Kasumi-1 (cell line): ENCODE results near the gene RIPK4.
"Not testable (repeated sequence)": the region's sequence is repeated elsewhere in the genome, so short reads cannot be mapped to it uniquely, and the experiment has no call there.

Experiments
- DNase-seq, 2 experiments: peaks; one replicate each; lab custom pipeline; 2025; lab: John Stamatoyannopoulos, UW

The RIPK4 gene

GRCh38 chr21:41737651-41738324, 29.1 kb downstream of the RIPK4 start:
- DNase-seq = no peak

DNA sequence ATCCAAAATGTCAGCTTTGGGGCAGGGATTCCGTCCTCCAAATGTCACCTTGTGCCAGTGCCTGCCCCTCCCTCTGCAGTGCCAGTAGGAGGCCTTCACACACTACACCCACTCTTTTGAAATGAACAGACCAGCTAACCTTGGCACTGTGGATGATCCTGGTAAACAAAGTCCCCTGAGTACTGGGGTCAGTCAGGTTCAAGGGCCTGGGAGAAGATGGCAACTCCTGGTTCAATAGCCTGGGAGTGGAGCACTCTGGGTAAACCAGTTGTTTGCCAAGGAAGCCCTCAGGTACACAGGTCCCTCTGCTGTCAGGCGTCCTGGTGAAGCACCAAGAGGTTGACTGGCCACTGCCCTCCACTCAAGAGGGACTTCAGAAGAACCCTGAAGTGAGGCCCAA, 30.4 kb downstream of the RIPK4 start:
- no peak for DNase-seq

GRCh38 chr21:41733951-41734689, 32.7 kb downstream of the RIPK4 start:
- DNase-seq = no peak

DNA sequence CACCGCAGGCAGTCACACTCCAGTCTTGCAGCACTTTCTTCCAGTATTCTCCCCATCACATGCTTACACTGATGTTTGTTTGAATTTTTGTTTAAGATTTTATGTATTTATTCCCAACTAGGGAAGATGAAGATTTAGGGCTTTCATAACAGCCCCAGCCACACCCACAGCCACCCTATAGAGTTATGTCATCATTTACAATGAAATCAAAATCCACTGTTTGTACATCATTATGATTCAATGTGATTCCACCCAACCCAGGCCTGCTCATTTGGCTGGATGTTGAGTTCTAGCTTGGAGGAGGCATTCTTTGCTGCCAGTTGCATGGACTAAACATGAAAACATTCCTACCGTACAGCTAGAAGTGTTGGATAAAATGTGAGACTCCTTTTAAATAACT, 35.8 kb downstream of the RIPK4 start:
- no peak for DNase-seq

DNA sequence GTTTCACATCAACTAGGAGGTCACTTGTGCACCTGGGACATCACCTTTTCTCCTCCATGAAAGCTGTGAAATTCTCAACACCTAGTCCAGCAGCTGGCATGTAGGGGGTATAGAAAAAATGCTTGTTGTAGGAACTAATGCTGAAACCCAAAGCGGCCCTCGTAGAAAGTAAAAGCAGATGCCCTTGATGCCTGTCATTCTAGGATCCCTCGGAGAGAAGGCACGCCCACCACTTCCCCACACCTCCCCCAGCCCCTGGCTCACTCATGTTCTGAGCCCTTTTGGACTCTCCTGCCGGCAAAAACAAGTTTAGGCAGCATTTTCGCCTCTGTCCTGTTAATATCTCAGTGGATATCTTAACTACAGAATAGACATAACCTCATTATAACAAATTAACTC, 36.5 kb downstream of the RIPK4 start:
- DNase-seq = no peak

GRCh38 chr21:41729701-41730366, 37.0 kb downstream of the RIPK4 start:
- DNase-seq = no peak

DNA sequence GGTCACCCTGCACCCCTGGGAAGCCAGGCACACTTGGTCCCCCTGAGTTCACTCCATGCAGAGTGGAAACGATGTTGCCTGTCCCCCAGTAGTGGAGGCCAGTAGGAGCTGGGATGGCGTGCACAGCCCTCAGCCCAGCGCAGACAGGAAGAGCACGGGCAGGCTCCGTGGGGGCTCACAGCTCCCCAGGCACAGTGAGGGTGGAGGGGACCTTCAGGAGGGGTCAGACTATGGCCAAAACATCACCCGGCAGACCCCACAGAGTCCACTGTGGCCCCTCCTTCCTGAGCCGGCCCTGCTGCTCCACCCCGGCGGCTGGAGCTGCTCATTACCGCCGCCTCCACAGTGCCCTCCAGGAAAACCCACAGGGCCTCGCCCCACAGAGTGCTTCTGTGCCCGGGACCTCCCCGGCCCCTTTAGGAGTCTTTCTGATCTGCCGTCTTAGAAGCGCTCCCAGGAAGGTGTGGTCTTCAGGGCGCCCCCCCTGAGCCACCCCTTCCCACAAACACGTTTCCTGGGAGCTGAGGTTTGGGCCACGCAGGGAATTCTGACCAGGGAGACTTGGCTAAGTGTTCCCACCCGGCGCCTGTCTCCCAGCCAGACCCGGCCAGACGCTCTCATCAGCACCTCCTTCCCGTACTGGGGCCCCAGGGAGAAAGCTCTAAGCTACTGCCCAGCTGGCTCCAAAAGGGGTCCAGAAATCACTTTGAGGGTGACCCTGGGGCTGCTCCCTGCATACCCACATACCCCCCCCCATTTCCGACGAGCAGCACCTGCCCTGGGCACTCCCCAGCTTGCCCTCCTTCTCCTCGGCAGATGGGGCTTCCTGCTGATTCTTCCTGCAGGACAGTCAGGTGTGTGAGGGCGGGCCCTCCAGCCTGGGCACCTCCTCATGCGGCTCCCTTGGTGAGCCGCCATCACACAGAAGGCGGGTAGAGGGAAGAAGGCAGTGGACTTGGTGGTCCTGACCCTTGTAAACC, 38.8 kb downstream of the RIPK4 start:
- DNase-seq = no peak

DNA sequence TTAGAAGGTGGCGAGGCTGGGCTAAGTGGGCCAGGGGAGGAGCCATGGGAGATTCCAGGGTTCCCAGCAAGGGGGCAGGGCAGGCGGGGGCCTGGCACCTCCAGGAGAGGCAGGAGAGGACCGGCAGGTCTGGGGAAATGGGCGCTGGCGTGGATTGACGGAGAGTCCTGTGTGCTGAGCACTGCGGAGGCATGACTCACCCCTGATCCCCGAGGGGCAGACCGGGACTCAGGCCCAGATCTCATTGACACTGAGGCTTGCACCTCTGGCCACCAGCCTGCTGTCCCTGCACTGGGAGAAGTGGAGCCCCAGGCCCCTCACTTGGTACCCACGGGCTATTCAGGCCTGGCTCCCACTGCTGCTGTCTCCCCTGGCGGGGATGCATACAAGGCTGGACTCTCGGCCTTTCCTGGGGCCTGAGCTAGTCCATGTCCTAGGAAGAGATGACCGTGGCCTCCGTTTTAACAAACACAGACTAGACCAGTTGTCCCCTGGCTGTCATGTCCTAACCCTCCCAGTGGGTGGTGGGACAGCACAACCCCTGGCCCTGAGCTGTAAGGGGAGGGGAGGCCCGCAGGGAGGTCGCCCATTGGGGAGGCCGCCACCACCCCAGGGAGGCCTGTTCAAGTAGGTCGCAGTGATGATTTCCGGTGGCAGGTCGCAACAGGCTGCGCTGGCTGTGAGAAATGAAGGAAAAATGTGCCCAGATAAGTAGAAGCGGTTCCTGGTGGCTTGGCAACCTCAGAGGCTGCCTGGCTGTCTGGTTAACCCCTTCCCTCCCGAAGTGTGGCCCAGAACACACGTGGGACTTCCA, 39.7 kb downstream of the RIPK4 start:
- no peak for DNase-seq

- no peak for DNase-seq
These were observed 40.3 kb downstream of the RIPK4 start for GRCh38 chr21:41726630-41726969.

DNA sequence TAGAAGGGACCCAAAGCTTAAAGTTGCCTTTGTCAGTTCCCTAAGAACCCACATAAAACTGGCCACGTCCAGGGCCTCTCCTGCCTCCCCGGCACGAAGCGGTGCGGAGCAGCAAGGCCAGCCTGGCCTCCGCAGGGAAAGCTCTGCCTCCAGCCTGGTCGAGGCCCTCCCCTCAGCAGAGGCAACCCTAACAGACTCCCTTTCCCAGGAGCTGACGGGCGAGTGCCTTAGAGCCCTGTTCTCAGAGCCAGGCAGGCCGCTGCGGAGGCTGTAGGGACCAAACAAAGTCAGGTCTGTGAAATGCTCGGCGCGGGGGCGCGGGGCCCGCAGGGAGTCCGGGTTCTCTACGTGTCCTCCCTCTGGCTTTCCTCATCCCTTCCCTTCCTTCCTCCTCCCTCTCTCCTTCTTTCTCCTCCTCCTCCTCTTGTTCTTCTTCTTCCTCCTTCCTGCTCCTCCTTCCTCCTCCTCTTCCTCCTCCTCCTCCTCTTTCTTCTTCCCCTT, 40.7 kb downstream of the RIPK4 start:
- no peak for DNase-seq

DNA sequence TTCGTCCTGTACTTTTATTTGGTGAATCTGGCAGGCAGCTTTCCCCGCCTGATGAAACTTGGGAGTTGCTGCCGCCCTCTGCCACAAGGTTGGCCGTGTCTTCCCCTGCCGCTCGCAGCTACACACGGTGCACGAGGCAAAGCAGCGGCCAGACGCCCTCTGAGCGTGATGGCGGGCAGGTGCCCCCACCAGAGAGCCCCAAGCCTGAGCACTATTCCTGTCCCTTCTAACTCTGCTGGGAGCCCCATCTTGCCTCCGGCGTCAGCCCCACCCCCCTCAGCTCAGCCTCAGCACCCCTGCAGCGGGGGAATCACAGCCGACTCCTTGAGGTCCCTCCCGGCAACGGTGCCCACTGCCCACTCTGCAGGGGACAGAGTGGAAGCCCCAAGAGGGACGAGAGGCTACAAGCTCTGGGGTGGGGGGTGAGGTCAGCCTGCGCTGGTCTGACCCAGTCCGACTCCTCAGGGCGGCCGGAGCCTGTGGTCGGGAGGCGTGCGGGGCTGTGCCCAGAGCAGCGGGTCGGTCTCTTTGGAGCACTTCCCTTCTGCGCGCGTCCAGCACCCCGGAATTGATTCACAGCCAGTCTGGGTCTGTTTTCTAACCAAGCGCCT, 41.3 kb downstream of the RIPK4 start:
- DNase-seq = no peak

- DNase-seq = not testable (repeated sequence)
These were observed 43.0 kb downstream of the RIPK4 start for GRCh38 chr21:41723835-41724234.

GRCh38 chr21:41722052-41723018, 44.5 kb downstream of the RIPK4 start:
- DNase-seq = no peak

DNA sequence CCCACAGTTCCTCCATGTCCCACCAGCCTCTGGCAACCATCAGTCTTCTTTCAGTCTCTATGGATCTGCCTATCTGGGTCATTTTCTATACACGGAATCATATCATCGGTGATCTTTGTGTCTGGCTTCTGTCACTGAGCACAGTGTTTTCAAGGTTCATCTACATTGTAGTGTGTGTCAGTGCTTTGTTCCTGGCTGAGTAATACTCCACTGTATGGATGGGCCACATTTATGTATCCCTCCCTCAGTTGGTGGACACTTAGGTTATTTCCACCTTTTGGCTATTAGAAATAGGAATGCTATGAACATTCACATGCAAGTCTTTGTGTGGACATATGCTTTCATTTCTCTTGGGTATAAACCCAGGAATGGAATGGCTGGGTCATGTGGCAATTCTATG, 46.6 kb downstream of the RIPK4 start:
- DNase-seq = no peak

DNA sequence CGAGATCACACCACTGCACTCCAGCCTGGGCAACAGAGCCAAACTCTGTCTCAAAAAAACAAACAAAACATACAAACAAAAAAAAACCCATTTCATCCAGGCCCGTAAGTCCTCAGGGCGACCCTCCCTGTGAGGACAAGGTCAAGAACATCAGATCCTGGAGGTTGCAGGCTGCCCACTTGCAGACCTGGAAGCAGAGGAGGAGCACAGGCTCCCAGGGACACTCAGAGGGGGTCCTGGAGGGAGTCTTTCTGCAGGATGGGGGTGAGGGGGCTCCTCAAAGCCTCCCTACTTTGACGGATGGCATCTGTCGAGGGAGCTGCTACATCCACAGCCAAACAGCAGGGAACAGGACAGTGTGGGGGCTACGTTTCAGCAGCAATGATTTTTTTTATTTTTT, 47.2 kb downstream of the RIPK4 start:
- no peak for DNase-seq

- no peak for DNase-seq
These were observed 49.1 kb downstream of the RIPK4 start for GRCh38 chr21:41717573-41718330.

DNA sequence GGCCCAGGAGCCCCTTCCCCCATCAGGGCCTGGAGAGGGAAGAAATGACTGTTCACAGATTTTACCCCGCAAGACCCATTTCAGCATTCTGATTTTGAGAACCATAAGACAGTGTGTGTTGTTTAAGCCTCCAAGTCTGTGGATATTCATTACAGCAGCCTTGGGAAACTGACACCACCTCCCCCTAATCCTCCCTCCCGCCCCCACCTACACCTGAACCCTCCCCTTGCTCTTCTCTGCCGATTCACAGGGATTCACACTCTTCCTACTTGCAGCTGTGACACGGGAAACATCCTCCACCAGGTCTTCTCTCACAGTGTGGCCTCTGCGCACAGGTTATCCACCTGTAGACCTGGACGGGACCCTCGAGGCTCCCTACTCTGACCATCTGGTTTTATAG, 50.1 kb downstream of the RIPK4 start:
- DNase-seq = no peak

GRCh38 chr21:41715649-41716281, 51.1 kb downstream of the RIPK4 start:
- no peak for DNase-seq
